HEK293 (cell line): ENCODE measurements around the gene SLC66A2.

Source experiments
- CTCF ChIA-PET: fragments of 350-600 bp; formaldehyde crosslinking; extraction: SDS; loops from one replicate; lab custom pipeline; 2021; ENCODE audit warnings: antibody characterized with exemption; lab: Yijun Ruan, JAX
- POLR2A ChIA-PET: fragments of 300-600 bp; formaldehyde crosslinking; extraction: SDS; loops from one replicate; lab custom pipeline; 2020; ENCODE audit warnings: antibody characterized with exemption, inconsistent platforms; lab: Yijun Ruan, JAX
- H3K27ac ChIP-seq: fragments of 200-500 bp; sonication (Bioruptor generic); 2 replicates; pipeline ENCODE4 v1.5.1; 2014; ENCODE audit warnings: low read depth, low read length, control low read depth, inconsistent platforms; ENCODE audit errors: extremely low read depth
- H3K36me3 ChIP-seq, 2 experiments: fragments of 200-500 bp in 1 of 2; sonication (Bioruptor generic) in 1 of 2; 1 replicate in 1 of 2; 2 replicates in 1 of 2; pipeline ENCODE4 v1.5.1; 2014 to 2017; ENCODE audit warnings: inconsistent platforms in 2 of 2, low read length in 2 of 2; ENCODE audit not compliant: control insufficient read depth in 2 of 2, insufficient read depth in 1 of 2
- H3K4me1 ChIP-seq: fragments of 200-500 bp; sonication (Bioruptor generic); 2 replicates; pipeline ENCODE4 v1.5.1; 2014; ENCODE audit warnings: mild to moderate bottlenecking, low read length, inconsistent platforms; ENCODE audit not compliant: control insufficient read depth, insufficient read depth
- H3K4me3 ChIP-seq: 2 replicates; pipeline ENCODE4 v1.5.1; 2011; ENCODE audit warnings: low read depth, mild to moderate bottlenecking, control low read depth, low read length, moderate library complexity
- H3K9me3 ChIP-seq: fragments of 200-500 bp; sonication (Bioruptor generic); 2 replicates; pipeline ENCODE4 v1.5.1; 2014; ENCODE audit warnings: low read depth, low read length, inconsistent platforms; ENCODE audit not compliant: control insufficient read depth, insufficient read depth
- GLI4 ChIP-seq: fragments of 450-650 bp; formaldehyde crosslinking; IDR thresholded peaks from 2 replicates; pipeline ENCODE4 v1.5.1; 2016; ENCODE audit warnings: missing biosample characterization, missing genetic modification characterization
- GLIS1 ChIP-seq: fragments of 450-650 bp; formaldehyde crosslinking; IDR thresholded peaks from 2 replicates; pipeline ENCODE4 v1.5.1; 2016; ENCODE audit warnings: missing biosample characterization, missing genetic modification characterization
- KLF10 ChIP-seq: fragments of 450-650 bp; IDR thresholded peaks from 2 replicates; pipeline ENCODE4 v1.5.1; 2018; ENCODE audit warnings: missing biosample characterization, mild to moderate bottlenecking, missing genetic modification characterization
- KLF9 ChIP-seq: fragments of 450-650 bp; formaldehyde crosslinking; IDR thresholded peaks from 2 replicates; pipeline ENCODE4 v1.5.1; 2016; ENCODE audit warnings: missing biosample characterization, missing genetic modification characterization, low read depth
- SP3 ChIP-seq: fragments of 450-650 bp; formaldehyde crosslinking; IDR thresholded peaks from 2 replicates; pipeline ENCODE4 v1.5.1; 2016; ENCODE audit warnings: missing biosample characterization, missing genetic modification characterization
- SP7 ChIP-seq: fragments of 450-650 bp; formaldehyde crosslinking; IDR thresholded peaks from 2 replicates; pipeline ENCODE4 v1.5.1; 2016; ENCODE audit warnings: missing biosample characterization, missing genetic modification characterization
- YY1 ChIP-seq: fragments of 450-650 bp; formaldehyde crosslinking; IDR thresholded peaks from 2 replicates; pipeline ENCODE4 v1.5.1; 2018; ENCODE audit warnings: missing biosample characterization, missing genetic modification characterization
- ZBTB17 ChIP-seq: fragments of 450-650 bp; formaldehyde crosslinking; IDR thresholded peaks from 2 replicates; pipeline ENCODE4 v1.5.1; 2016; ENCODE audit warnings: missing biosample characterization, missing genetic modification characterization
- ZBTB8A ChIP-seq: fragments of 450-650 bp; formaldehyde crosslinking; IDR thresholded peaks from 2 replicates; pipeline ENCODE4 v1.5.1; 2016; ENCODE audit warnings: missing biosample characterization, missing genetic modification characterization
- ZFHX2 ChIP-seq: fragments of 450-650 bp; formaldehyde crosslinking; conservative IDR thresholded peaks from 2 replicates; pipeline ENCODE4 v1.5.1; 2016; ENCODE audit warnings: missing biosample characterization, missing genetic modification characterization
- ZFP69B ChIP-seq: fragments of 450-650 bp; formaldehyde crosslinking; IDR thresholded peaks from 2 replicates; pipeline ENCODE4 v1.5.1; 2016; ENCODE audit warnings: missing biosample characterization, missing genetic modification characterization
- ZNF140 ChIP-seq: fragments of 450-650 bp; formaldehyde crosslinking; IDR thresholded peaks from 2 replicates; pipeline ENCODE4 v1.5.1; 2016; ENCODE audit warnings: missing biosample characterization, missing genetic modification characterization
- ZNF174 ChIP-seq: fragments of 450-650 bp; formaldehyde crosslinking; IDR thresholded peaks from 2 replicates; pipeline ENCODE4 v1.5.0; 2017; ENCODE audit warnings: missing biosample characterization, mild to moderate bottlenecking, missing genetic modification characterization
- ZNF23 ChIP-seq: fragments of 450-650 bp; formaldehyde crosslinking; IDR thresholded peaks from 2 replicates; pipeline ENCODE4 v1.5.1; 2016; ENCODE audit warnings: missing biosample characterization, missing genetic modification characterization, borderline replicate concordance
- ZNF266 ChIP-seq: fragments of 450-650 bp; formaldehyde crosslinking; IDR thresholded peaks from 2 replicates; pipeline ENCODE4 v1.5.1; 2016; ENCODE audit warnings: missing biosample characterization, missing genetic modification characterization, low read depth
- ZNF311 ChIP-seq: fragments of 450-650 bp; formaldehyde crosslinking; IDR thresholded peaks from 2 replicates; pipeline ENCODE4 v1.5.1; 2017; ENCODE audit warnings: missing biosample characterization, missing genetic modification characterization, borderline replicate concordance
- ZNF335 ChIP-seq: fragments of 450-650 bp; formaldehyde crosslinking; conservative IDR thresholded peaks from 2 replicates; pipeline ENCODE4 v1.5.1; 2016; ENCODE audit warnings: missing biosample characterization, missing genetic modification characterization
- ZNF37A ChIP-seq: fragments of 450-650 bp; IDR thresholded peaks from 2 replicates; pipeline ENCODE4 v1.5.1; 2018; ENCODE audit warnings: missing biosample characterization, missing genetic modification characterization
- ZNF404 ChIP-seq: fragments of 450-650 bp; formaldehyde crosslinking; IDR thresholded peaks from 2 replicates; pipeline ENCODE4 v1.5.1; 2017; ENCODE audit warnings: missing biosample characterization, missing genetic modification characterization
- ZNF521 ChIP-seq: fragments of 450-650 bp; formaldehyde crosslinking; IDR thresholded peaks from 2 replicates; pipeline ENCODE4 v1.5.1; 2017; ENCODE audit warnings: missing biosample characterization, mild to moderate bottlenecking, missing genetic modification characterization
- ZNF544 ChIP-seq: fragments of 450-650 bp; formaldehyde crosslinking; IDR thresholded peaks from 2 replicates; pipeline ENCODE4 v1.5.0; 2017; ENCODE audit warnings: missing biosample characterization, missing genetic modification characterization
- ZNF558 ChIP-seq: fragments of 450-650 bp; formaldehyde crosslinking; IDR thresholded peaks from 2 replicates; pipeline ENCODE4 v1.5.1; 2016; ENCODE audit warnings: missing biosample characterization, missing genetic modification characterization
- ZNF76 ChIP-seq: fragments of 450-650 bp; formaldehyde crosslinking; IDR thresholded peaks from 2 replicates; pipeline ENCODE4; 2016; ENCODE audit warnings: low read depth, missing biosample characterization, missing genetic modification characterization, borderline replicate concordance
- ZNF777 ChIP-seq: fragments of 450-650 bp; formaldehyde crosslinking; IDR thresholded peaks from 2 replicates; pipeline ENCODE4 v1.5.1; 2017; ENCODE audit warnings: missing biosample characterization, missing genetic modification characterization, borderline replicate concordance
- TF ChIP-seq, protein P1 (sequence below): fragments of 450-650 bp; formaldehyde crosslinking; IDR thresholded peaks from 2 replicates; pipeline ENCODE4 v1.5.1; 2016; ENCODE audit warnings: missing biosample characterization, missing genetic modification characterization
- TF ChIP-seq, protein P2 (sequence below): fragments of 450-650 bp; formaldehyde crosslinking; IDR thresholded peaks from 2 replicates; pipeline ENCODE4 v1.5.1; 2017; ENCODE audit warnings: missing biosample characterization, missing genetic modification characterization
- TF ChIP-seq, protein P3 (sequence below): fragments of 450-650 bp; IDR thresholded peaks from 2 replicates; pipeline ENCODE4 v1.5.1; 2018; ENCODE audit warnings: missing biosample characterization, mild to moderate bottlenecking, missing genetic modification characterization

Gene SLC66A2

DNA sequence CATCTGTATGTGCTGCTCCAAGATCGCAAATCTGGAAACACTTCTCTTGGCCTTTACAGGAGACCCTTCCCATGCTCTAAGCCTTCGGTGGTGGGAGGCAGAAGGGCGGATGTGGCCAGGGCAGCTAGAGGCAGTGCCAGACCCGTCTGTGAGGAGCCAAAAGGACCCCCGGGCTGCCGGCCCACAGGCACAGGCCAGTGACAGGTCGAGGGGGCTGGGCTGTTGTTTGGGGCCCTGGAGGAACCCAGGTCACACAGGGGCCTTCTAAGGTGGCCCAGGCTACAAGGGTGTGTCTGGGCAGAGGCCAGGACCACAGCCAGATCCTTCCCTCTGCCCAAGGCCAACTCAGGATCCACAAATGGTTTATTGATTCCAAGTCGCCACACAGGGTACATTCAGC lies 49.4 kb downstream of the SLC66A2 start:
- ChIA-PET POLR2A (no interaction called here), CTCF (no interaction called here)
- TF ChIP-seq ZNF335 (tag by site-specific recombination) (no peak), KLF9 (tag by site-specific recombination) (no peak), ZNF521 (tag by site-specific recombination) (no peak), ZNF174 (tag by site-specific recombination) (no peak), ZFHX2 (tag by site-specific recombination) (no peak), GLI4 (tag by site-specific recombination) (no peak), ZBTB8A (tag by site-specific recombination) (no peak), GLIS1 (no peak), ZNF404 (tag by site-specific recombination) (no peak), KLF10 (tag by site-specific recombination) (no peak), ZNF311 (tag by site-specific recombination) (no peak), SP3 (tag by site-specific recombination) (no peak), ZNF266 (tag by site-specific recombination) (no peak)
- TF ChIP-seq, protein P1, sequence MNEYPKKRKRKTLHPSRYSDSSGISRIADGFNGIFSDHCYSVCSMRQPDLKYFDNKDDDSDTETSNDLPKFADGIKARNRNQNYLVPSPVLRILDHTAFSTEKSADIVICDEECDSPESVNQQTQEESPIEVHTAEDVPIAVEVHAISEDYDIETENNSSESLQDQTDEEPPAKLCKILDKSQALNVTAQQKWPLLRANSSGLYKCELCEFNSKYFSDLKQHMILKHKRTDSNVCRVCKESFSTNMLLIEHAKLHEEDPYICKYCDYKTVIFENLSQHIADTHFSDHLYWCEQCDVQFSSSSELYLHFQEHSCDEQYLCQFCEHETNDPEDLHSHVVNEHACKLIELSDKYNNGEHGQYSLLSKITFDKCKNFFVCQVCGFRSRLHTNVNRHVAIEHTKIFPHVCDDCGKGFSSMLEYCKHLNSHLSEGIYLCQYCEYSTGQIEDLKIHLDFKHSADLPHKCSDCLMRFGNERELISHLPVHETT (tag by site-specific recombination): no peak
- TF ChIP-seq, all 188 proteins: peak for 0
- no peak overlapping the region for H3K27ac ChIP-seq
- peaks cover 6% of the 10 kb centered on the region; the same call in 1 of the 2 replicates for H3K9me3 ChIP-seq
- no peaks in the 10 kb centered on the region for H3K4me1 ChIP-seq
- no peak overlapping the region for H3K4me3 ChIP-seq
- H3K36me3 ChIP-seq: peaks cover 0 to 10% of the 10 kb centered on the region in 2 experiments; a peak in 1 of 3 replicates

DNA sequence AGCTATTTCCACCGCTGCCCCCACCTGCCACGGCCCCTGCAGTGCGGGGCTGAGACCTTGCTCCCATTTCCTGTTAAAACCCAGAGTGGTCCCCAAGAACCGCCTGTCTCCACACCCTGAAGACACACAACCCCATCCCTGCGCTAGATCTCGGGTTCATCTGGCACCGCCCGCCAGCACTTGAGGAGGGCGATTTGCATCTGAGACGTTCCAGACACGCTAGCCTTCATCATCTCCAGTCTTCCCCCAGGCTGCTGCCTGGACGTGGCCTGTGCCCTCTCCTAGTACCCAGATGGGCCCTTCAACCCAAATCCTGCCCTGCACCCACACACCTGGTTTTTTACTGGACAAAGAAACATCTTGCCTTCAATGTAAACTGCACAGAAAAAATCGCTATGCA lies 49.8 kb downstream of the SLC66A2 start:
- Histone ChIP-seq H3K4me1 (no peaks in the 10 kb centered on the region), H3K27ac (no peak overlapping the region), H3K4me3 (no peak overlapping the region), H3K9me3 (peaks cover 6% of the 10 kb centered on the region; the same call in 1 of the 2 replicates), H3K36me3 (peaks cover 0 to 8% of the 10 kb centered on the region in 2 experiments; a peak in 1 of 3 replicates)
- CTCF ChIA-PET: no interaction called here
- no peak for TF ChIP-seq ZFP69B (tag by site-specific recombination)
- POLR2A ChIA-PET: no interaction called here

DNA sequence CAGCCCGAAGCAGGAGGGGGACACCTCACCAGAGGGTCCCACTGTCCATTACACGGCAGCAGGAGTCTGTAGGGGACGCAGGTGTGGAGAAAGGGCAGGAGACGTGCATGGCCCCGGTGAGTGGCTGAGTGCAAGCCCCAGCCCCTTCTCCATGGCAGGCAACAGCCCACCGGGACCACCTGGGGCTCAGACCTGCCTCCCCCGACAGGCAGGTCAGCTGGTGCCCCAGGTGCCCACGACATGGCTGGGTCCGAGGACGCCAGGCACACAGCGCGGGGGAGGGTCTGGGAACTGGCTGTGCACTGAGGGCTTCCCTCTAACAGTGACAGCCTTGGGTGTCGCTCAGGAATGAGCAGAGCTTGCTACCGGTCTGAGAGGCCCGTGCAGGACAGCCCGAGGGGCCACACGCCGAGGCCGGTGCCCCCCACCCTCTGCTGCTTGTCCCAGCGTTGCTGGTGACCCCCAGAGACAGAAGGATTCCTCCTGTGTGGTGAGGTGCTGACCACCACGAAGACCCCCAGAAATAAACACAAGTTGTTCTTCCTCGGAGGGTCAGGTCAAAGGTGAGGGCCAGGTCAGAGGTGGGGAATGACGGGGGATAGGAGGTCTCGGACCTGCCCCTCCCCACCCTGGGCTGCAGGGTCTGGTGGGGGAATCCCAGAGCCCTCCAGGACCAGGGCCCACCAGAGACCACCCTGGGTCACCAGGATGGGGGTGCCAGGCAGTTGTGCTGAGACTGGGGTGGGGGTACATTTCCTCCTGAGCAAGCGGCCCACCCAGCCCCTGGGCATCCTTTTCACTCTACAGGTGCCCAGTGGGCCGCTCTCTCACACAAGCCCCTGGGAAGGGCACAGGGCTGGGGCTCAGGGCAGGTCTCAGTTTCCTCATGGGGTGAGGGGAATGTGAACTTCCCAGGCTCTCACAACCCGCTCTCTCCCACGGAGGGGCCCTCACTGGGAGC lies 50.6 kb downstream of the SLC66A2 start:
- Histone ChIP-seq H3K4me1 (no peaks in the 10 kb centered on the region), H3K4me3 (no peak overlapping the region), H3K27ac (no peak overlapping the region), H3K36me3 (peaks cover 0 to 7% of the 10 kb centered on the region in 2 experiments; a peak in 1 of 3 replicates), H3K9me3 (peaks cover 6% of the 10 kb centered on the region; the same call in 1 of the 2 replicates)
- ChIA-PET CTCF (no interaction called here), POLR2A (no interaction called here)
- TF ChIP-seq ZNF23 (tag by site-specific recombination) (no peak), ZNF558 (tag by site-specific recombination) (no peak), ZNF544 (no peak), ZBTB17 (tag by site-specific recombination) (no peak), ZNF140 (tag by site-specific recombination) (no peak), ZNF76 (tag by site-specific recombination) (no peak), YY1 (tag by site-specific recombination) (no peak), ZNF37A (tag by site-specific recombination) (no peak), SP7 (tag by site-specific recombination) (no peak), ZNF777 (no peak), ZFHX2 (tag by site-specific recombination) (no peak)
- TF ChIP-seq, protein P2, sequence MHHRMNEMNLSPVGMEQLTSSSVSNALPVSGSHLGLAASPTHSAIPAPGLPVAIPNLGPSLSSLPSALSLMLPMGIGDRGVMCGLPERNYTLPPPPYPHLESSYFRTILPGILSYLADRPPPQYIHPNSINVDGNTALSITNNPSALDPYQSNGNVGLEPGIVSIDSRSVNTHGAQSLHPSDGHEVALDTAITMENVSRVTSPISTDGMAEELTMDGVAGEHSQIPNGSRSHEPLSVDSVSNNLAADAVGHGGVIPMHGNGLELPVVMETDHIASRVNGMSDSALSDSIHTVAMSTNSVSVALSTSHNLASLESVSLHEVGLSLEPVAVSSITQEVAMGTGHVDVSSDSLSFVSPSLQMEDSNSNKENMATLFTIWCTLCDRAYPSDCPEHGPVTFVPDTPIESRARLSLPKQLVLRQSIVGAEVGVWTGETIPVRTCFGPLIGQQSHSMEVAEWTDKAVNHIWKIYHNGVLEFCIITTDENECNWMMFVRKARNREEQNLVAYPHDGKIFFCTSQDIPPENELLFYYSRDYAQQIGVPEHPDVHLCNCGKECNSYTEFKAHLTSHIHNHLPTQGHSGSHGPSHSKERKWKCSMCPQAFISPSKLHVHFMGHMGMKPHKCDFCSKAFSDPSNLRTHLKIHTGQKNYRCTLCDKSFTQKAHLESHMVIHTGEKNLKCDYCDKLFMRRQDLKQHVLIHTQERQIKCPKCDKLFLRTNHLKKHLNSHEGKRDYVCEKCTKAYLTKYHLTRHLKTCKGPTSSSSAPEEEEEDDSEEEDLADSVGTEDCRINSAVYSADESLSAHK (tag by site-specific recombination): no peak
- TF ChIP-seq, protein P3, sequence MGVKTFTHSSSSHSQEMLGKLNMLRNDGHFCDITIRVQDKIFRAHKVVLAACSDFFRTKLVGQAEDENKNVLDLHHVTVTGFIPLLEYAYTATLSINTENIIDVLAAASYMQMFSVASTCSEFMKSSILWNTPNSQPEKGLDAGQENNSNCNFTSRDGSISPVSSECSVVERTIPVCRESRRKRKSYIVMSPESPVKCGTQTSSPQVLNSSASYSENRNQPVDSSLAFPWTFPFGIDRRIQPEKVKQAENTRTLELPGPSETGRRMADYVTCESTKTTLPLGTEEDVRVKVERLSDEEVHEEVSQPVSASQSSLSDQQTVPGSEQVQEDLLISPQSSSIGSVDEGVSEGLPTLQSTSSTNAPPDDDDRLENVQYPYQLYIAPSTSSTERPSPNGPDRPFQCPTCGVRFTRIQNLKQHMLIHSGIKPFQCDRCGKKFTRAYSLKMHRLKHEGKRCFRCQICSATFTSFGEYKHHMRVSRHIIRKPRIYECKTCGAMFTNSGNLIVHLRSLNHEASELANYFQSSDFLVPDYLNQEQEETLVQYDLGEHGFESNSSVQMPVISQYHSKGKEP (tag by site-specific recombination): no peak
